Left ventricle myocardium superior (tissue), 1 donor: ENCODE data around the gene FLYWCH1. TPM values are rescaled to one million over a fixed set of nuclear protein-coding genes. Genes with fewer than 3 reads are reported as not detected.
"Not testable (repeated sequence)": the region's sequence is repeated elsewhere in the genome, so short reads cannot be mapped to it uniquely, and the experiment has no call there.

Experiments
- ATAC-seq: fragments of 200-7000 bp; cut with Tn5 transposase; one replicate; pipeline ENCODE4 v1.9.1; 2020; ENCODE audit warnings: mild to moderate bottlenecking, moderate library complexity
- DNase-seq: peaks from one replicate; pipeline ENCODE4 v3.0.0-alpha.2; 2020
- intact Hi-C: fragments of 100-400 bp; cut with micrococcal nuclease; formaldehyde crosslinking; loops from one replicate; pipeline ENCODE4 v1.11.0; 2022
- total RNA-seq: library from RNA; stranded (reverse); fragmentation: NEBNext Ultra II Directional; extraction: Animal tissue kit (Norgen Biotek cat#: 25700); gene quantifications from one replicate; pipeline ENCODE4 v1.2.1, GENCODE V29; 2021
- donor health status: DM: no; HTN: yes; CAD: no; lungs with severe emphysema.

FLYWCH1 gene
- total RNA-seq, 1 donor from 2014 or later: 36.1 TPM

- no peak for ATAC-seq
- intact Hi-C loops: no loop called here
- DNase-seq: no peak
These were observed 15.2 kb upstream of the FLYWCH1 start for GRCh38 chr16:2896480-2897010.

DNA sequence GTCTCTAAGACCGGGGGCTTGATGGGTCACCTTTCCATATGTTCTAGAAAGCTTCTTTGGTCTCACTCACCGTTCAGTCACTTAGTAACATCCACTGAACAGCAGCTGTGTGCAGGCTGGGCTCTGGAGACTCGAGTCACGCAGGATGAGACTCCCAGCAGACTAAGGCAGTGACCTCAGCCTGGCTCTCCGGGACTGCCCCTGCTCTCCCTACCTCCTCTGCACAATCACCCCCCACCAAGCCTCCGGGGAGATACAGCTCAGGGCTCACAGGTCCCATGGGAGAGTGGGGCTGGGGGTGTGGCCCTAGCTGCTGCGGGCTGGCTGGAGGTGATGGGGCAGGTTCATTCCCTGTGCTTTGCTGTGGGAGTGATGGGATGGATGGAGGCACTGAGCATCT is 14.6 kb upstream of the FLYWCH1 start:
- intact Hi-C loops: no loop called here
- DNase-seq (no peak), ATAC-seq (no peak)

DNA sequence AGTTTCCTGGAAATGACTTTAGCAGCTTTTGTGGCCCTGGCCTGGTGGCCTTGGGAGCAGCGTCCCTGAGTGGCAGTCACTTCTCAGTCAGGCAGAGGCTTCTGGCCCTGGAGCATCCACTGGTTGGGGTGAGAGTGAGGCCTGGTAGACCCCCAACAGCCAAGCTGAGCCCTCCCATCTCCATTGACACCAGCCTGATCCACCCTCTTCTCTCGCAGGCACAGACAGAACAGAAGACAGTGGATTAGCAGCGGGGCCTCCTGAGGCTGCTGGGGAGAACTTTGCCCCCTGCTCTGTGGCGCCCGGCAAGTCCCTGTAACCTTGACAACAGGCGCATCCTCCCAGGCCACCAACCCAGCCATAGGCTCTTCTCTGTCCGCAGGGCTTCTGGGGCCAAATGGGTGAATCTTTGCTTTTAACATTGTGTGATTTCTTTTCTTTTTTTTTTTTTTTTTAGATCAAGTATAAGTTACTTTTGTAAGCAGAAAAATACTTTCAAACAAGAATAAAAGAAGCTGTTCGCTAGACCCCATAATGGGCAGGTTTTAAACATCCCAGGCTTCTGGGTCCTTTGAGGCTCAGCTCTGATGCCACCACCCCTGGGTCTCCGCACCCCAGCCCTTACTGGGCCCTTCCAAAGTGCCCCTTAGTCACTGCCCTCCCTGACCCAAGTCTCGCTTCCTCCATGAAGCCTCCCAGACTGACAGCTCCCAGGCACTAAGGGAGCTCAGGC is 12.7 kb upstream of the FLYWCH1 start:
- intact Hi-C loops: no loop called here
- no peak for DNase-seq
- no peak for ATAC-seq

- ATAC-seq: no peak
- intact Hi-C loops: no loop called here
- DNase-seq: no peak
These were observed 12.1 kb upstream of the FLYWCH1 start for GRCh38 chr16:2899564-2900072.

DNA sequence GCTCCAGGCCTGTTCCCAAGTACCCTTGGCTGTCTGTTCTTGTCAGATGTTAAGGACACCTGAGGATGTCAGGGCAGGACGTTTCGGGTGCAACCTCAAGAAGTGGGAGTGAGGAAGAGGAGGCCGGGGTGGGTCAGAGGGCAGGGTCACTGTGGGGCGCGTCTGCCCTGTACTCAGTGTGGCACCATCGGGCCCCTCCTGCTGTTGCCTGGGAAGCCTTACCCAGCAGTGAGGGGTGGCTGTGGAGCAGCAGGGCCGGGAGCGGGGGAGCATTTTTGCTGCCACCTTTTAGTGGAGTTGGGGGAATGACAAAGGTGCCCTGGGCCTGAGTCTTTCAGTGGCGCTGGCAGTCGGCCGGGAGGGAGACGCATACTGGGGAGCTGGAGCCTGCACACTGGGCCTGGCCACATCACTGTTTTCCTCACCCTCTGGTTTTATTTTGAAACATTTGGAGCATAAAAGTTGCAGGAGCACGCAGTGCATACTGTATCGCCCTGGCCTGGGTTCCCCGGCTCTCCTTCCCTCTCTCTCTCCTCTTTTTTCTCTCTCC is 11.1 kb upstream of the FLYWCH1 start:
- intact Hi-C loops: no loop called here
- DNase-seq: no peak
- no peak for ATAC-seq

DNA sequence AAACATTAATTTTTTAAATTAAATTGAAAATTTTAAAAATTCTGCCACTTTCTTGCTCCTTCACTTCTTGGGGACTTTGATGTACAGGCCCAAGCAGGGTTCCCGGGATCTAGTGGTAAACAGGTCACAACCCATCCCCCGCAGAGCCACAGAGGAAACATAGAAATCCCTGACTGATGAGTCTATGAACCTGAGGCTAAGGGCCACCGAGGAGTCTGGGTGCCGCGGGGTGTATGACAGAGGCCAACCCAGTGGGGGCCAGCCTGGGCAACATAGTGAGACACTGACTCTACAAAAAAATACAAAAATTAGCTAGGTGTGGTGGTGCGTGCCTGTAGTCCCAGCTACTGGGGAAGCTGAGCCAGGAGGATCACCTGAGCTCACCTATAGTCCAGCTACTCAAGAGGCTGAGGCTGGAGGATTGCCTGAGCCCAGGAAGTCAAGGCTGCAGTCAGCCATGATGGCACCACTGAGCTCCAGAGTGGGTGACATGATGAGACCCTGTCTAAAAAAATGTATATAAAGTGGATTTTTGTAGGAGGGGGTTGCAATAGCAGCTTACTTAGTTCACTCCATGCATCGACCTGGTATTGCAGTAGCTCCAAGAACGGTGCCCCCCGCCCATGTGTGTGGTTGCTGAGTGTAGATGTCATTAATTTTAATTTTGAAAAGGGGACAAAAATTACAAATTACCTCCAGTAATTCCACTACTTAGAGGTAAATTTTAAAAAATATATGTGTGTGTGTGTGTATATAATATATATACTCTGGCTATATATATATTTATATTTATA is 9.2 kb upstream of the FLYWCH1 start:
- ATAC-seq (no peak), DNase-seq (no peak)
- intact Hi-C loops: no loop called here

GRCh38 chr16:2904100-2904921 is 7.4 kb upstream of the FLYWCH1 start:
- ATAC-seq (peak; percentile 68), DNase-seq (peak; percentile 91)
- intact Hi-C loops: no loop called here

DNA sequence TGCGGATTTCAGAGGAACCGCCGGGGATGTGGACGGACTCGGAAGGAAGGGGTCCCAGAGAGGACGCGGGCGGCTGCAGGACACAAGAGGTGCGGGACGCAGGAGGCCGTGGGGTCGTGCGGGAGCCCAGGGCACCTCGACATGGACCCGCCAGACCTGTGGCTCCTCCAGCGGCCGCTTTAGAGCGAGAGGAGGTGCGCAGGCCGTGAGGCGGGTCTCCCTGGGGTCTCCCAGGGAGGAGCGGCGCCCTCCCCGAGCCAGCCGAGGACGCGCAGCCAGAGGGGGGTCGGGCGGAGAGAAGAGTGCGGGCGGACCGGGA is 6.8 kb upstream of the FLYWCH1 start:
- intact Hi-C loops: no loop called here
- ATAC-seq (no peak), DNase-seq (no peak)

DNA sequence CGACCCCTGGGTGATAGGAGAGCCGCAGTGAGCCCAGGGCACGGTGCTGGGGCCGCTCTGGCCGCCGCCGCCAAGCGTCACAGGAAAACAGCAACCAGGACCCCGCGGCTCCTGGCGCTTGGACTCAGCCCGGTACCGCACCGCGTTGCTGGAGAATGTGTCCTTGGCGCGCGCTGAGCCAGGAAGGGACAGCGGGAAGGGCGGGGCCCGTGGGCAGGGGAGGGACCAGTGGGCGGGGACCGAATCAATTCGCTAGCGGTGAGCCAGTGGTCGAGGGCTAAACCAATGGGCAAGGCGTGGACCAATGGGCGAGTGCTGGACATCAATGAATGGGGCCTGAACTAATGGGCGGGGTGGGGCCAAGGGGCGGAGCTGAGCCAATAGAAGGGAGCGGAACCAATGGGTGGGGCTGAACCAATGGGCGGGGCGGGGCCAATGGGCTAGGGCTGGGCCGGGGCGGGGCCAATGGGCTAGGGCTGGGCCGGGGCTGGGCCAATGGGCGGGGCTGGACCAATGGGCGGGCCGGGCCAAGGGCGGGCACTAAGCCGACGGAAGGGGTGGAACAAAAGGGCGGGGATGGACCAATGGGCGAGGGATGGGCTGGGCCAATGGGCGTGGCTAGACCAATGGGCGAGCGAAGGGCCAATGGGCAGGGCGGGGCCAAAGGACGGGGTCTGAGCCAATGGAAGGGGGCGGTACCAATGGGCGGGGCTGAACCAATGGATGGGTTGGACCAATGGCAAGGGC is 6.3 kb upstream of the FLYWCH1 start:
- DNase-seq: peak; percentile 99
- ATAC-seq: peak; percentile 89
- intact Hi-C loops: no loop called here

GRCh38 chr16:2905988-2906387 is 5.7 kb upstream of the FLYWCH1 start:
- DNase-seq: no peak
- ATAC-seq: no peak
- intact Hi-C loops: no loop called here

DNA sequence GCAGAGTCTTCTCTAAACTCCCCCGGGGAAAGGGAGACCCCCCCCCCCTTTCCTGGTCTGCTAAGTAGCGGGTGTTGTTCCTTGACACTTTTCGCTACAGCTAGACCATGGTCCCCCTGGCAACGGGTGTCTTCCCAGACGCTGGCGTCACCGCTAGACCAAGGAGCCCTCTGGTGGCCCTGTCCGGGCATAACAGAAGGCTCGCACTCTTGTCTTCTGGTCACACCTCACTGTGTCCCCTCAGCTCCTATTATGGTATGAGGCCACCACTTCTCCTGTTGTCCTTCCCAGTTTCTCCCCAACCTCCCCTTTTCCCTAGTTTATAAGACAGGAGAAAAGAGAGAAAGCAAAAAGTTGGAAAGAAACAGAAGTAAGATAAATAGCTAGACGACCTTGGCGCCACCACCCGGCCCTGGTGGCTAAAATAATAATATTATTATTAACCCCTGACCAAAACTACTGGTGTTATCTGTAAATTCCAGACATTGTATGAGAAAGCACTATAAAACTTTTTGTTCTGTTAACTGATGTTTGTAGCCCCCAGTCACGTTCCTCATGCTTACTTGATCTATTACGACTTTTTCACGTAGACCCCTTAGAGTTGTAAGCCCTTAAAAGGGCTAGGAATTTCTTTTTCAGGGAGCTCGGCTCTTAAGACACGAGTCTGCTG is 4.5 kb upstream of the FLYWCH1 start:
- ATAC-seq, intact Hi-C loops: not testable (repeated sequence)
- DNase-seq: peak; percentile 49

GRCh38 chr16:2910441-2910969 is 1.2 kb upstream of the FLYWCH1 start:
- no peak for DNase-seq
- intact Hi-C loops: no loop called here
- ATAC-seq: no peak

GRCh38 chr16:2912330-2913199 is 834 bp downstream of the FLYWCH1 start:
- peak; percentile 58 for DNase-seq
- intact Hi-C loops: no loop called here
- peak; percentile 43 for ATAC-seq

- intact Hi-C loops: no loop called here
- no peak for DNase-seq
- no peak for ATAC-seq
These were observed 1.9 kb downstream of the FLYWCH1 start for GRCh38 chr16:2913603-2914002.

- intact Hi-C loops: no loop called here
- DNase-seq: no peak
- ATAC-seq: no peak
These were observed 2.5 kb downstream of the FLYWCH1 start for GRCh38 chr16:2914233-2914632.

DNA sequence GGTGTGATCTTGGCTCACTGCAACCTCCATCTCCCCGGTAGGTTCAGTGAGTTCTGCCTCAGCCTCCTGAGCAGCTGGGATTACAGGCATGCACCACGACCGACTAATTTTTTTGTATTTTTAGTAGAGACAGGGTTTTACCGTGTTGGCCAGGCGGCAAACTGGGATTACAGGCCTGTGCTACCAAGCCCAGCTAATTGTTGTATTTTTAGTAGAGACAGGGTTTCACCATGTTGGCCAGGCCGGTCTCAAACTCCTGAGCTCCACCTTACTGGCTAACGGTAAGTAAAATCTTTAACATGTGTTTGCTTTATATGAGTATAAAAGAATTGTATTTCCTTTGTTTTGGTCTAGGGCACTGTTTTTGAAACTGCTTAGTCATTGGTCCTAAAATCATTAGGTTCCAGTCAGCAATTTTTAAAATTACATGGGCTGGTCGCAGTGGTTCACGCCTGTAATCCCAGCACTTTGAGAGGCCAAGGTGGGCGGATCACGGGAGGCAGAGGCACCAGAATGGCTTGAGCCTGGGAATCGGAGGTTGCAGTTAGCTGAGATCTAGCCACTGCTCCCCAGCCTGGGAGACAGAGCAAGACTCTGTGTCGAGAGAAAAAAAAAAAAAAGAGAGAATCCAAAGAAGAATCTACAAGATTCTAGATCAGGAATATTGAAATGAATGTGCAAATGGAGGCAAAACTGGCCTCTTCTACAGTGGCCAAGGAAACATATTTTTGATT is 3.6 kb downstream of the FLYWCH1 start:
- intact Hi-C loops: loop anchor here (5.0 kb wide), 1 partner anchor 43 kb away; no protein-coding TSS in a partner anchor
- ATAC-seq (no peak), DNase-seq (no peak)
